ENCODE measurements around the gene KCTD19.

Gene KCTD19

DNA sequence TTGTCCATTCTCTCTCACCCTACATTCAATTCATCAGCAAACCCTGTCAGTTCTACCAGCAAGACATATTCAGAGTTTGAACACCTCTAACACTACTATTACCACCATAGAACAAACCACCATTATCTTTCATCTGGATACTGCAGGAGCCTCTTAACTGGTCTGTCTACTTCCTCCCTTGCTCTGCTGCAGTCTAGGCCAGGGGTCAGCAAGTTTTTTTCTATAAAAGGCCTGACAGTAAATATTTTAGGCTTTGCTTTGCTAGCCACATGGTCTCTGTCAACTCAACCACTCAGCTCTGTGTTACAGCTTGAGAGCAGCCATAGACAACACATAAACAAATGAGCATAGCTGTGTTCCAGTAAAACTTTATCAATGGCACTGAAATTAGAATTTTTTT, 13.8 kb downstream of the KCTD19 start:
- no peak for DNase-seq

DNA sequence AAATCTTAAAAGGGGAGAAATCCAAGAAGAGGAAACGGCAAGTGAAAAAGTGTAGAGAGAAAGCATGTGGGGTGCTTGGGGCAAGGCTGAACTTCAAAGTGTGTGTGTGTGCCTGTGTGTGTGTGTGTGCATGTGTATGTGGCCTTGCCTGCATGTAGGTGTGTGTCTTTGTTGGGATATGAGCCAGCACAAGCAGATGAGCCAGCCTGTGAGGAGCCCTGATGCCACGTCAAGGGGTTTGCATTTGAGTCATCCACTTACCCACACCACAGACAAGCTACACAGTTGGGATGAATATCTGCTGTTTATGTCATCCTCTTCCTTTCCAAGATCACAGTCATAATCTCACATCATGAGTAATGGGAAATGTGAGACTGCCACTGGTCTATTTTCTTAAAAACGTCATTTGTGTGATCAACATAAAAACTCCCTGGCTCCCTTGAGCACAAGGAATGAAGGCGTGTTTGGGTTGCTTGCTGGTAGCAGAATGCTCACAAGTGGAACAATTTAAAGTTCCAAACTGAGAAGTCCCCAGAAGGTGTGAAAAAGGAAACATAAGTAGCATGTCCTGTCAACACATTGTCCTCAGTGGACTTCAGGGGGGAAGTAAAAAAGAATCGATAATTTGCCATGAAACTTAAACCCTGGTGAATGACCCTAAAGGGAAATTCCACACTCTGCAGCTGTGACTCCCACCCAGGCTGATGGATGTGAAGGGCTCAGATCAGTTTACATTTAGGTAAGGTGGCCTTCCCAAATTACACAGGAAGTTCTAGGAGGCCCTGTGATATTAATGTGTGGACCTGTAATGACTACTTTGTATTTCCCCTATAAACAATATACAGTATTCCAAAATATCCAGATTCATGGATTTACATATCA, 14.7 kb downstream of the KCTD19 start:
- no peak for DNase-seq

DNA sequence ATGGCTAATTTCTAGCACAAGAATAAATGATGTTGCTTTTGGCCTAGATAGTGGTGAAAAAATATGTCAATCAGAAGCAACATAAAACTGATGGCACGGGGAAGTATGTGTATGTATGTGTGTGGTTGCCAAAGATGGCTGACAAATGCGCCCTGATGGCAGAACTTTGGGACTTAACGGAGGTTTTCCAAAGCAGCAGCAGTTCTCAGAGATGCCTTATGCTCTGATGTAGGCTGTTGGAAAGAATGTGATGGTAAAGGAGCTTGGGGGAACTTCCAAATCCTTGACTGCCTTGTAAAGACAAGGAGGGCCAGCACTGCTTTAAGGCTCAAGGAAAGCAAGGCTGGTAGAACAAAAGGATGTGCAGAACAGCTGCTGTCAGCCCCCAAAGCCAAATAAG, 16.0 kb downstream of the KCTD19 start:
- no peak for DNase-seq

DNA sequence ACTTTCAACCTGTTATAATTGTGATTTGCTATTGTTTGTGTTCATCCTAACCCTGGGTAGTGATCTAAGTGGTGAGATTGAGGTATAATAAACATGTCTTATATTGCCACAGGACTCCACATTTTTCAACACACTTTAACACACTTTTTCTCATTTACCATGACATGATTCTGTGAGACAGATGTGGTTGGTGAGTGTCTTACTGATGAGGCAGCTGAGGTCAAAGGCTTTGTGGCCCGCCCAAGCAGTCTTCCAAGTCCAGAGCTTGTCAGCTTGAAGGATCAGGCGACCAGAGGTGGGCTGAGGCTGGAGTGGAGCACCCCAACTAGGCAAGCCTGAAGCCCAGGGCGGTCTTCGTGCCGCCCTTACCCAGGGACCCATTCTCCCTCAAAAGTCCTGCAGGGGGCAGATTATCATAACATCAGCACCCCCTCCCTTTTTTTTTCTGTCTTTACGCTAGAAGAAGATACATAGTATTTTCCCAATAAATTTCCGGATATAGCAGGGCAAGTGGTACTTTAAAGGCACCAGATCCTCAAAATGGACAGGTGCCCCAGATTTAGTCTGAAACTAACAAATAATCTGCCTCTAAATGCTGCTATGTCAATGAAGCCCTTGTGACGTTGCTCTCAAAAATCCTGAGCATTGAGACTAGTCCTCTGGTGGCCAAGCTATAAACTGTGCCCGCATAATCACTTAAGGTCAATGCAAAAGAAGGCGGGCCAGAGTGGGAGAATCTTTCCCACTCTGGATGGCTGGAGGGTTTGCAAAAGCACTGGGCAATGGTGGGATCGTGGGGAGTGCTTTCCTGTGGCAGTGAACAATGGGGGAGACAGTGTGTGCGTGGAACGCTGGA, 21.1 kb downstream of the KCTD19 start:
- no peak for DNase-seq

DNA sequence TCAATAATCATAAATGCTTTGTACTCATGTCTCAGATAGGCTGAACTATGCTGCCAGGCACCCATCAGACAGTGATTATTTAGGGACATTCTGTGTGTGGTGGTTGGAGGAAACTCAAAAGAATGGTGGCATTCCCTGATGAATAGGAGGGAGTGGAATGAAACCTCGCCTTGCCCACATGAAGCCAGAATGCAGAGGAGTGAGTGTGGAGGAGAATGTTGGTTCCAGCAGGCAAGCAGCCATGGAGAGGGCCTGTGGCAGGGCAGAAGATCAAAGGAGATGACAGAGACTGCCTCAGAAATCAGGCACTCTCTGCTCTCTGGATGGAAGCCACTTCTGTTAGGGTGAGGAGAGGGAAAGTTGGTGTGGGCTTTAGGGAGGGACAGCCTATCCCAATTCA, 22.5 kb downstream of the KCTD19 start:
- DNase-seq = no peak

DNA sequence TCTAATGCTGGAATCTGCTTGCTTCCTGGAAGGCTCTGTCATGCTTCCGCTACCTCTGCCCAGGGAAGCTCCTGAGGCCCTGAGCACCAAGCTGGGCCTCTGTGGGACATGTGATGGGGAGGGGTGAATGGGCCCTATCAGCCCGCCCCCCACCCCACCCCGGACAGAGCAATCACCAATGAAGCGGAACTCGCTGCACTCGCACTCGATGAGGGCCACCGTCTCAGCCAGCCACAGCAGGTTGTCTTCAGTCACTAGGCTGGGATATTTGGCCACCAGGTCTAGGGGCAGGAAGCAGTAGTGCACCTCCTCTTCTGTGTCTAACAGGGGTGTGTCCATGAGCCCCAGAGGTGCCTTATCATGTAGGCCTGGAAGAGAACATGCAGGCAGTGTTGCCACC, 23.6 kb downstream of the KCTD19 start:
- DNase-seq = no peak

DNA sequence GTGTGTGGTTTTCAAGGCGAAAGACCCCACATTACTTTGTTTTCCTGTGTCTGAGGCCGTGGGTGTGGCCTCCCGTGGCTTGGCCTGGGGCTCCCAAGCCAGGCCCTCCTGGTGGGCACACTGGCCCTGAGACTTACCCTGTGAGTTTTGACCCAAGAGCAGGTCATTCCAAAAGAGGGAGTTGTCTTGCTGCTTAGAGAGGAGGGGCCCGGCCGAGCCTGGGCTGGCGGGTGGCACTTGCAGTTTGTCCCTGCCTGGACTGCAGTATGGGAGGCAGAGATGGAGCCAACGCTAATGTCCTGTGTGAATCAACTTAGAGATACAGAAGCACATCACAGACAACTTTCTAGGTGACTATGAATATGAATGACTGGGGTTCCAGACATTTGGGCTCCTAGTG, 24.5 kb downstream of the KCTD19 start:
- no peak for DNase-seq

DNA sequence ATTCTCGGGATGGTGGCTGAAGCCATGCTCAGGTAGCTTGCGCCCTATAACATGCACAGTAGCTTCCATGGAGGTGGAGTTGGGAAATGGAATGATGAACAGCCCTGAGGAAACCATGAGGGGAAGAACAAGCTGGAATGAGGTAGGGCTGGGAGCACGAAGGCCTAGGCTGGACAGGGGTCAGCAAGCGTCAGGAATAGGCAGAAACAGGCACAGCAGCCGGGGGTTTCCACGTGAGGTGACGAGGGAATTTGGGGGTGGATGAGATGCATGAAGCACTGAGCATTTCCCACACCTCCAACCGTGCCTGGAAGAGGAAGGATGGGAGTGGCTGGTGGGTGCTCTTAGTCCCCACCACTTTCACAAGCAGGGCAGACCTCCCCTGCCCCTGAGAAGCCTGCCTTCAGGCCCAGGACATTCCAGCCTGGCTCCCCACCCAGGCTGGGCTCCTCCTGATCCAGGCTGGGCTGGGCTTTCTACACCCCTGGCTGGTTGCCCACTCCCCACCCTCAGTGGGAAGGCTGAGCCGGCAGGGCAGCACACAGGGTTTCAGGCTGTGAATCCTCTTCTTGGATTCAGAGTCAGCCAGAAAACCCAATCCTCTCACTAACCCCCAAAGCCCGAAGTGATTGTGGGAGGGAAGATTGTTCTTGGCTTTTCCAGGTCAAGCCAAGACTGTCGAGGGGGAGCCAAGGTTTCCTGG, 25.3 kb downstream of the KCTD19 start:
- DNase-seq = no peak

DNA sequence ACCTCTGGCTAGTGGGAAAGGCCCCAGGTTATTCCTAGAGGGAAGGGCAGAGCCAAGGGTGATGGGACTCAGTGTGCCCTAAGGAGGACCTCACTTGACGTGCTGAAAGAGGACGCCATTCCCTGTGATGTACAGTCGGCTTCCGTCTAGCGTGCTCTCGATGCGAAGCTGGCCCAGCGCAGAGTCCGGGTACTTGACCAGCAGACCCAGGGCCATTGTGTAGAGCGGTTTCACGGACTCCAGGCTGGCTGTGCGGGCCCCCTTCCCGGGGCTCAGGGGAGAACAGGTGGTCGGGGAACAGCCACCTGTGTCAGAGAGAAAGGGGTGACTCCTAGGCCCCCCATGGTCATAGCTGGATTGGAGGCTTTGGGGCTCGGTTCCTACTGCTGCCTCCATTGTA, 27.3 kb downstream of the KCTD19 start:
- DNase-seq = no peak

DNA sequence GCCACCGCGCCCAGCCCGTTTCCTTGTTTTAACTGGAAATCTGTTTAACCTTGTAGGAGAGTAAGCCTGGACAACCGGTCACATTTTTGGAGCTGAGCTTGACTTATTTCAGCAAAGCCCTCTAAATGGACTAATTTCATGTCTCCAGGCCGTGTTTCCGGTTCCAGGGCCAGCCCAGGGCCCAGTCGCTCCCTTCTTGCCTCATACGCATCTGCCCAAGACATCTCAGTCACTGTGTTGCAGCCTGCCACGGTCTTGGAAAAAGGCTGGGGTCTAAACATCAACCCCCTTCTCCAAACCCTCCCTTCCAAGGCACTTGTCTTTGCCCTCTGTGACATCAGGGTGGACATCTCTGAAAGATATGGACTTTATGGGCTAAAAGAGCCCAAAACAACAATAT, 28.3 kb downstream of the KCTD19 start:
- DNase-seq = no peak

DNA sequence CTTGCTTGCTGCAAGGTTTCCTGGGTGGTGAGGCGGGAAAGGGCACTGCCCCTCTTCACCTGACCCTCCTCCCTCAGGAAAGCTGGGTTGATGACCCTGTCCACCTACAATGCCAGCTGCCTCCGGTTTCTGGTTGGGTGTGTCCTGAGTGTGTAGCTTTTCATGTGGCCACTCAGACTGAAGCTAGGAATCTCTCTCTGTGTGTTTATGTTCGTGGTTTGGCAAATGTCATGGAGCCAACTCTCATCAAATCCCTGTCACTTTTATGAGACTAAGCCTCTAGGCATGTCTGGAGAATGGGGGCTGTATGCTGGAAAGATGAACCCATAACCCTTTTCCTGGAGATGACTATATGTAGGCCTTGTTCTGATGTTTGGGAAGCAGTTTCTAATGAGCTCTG, 30.1 kb downstream of the KCTD19 start:
- no peak for DNase-seq

DNA sequence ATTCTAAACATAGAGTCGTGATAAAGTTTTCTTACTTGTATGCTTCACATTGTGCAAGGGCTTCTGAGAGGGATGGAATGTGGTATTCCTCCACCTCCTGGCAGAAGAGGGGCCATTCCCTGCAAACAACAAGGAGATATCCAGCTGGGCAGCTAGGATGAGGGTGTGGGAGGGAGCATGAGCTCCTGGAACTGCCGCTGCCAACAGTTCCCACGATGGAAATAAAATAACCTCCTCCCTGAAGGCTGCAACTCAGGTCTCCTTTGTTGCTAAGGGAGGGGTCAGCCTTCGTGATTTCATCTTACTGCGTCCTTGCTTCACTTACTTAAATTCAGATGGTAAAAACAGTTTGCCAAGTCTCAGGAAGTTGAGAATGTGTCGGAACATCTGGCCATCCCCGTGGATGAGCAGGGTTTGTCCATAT, 31.6 kb downstream of the KCTD19 start:
- DNase-seq = no peak

DNA sequence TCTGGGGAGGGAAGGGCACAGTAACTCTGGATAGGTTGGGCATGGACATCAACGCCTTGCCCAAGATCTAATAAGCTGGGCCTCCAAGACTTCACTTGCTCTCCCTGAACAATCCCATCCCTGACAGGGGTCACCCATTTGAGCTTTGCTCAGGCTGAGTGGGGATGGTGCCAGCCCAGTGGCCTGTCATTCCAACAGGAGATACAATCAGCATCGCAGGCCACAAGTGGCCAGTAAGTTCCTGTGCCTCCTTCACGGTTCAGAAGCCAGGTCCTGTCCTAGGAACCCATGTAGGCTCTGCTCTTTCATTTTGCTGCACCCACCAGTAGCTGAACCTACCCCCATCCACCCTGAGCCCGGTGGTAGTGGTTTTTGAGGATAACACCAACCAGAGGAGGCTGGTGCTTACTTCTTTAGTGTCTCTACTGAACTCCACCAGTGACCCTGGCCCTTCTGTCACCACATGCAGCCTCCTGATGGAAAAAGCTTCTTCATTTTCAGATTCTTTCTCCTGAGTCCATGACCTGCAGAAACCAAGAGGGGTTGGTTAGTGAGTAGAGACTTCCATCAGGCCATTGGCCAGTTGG, 32.3 kb downstream of the KCTD19 start:
- no peak for DNase-seq

DNA sequence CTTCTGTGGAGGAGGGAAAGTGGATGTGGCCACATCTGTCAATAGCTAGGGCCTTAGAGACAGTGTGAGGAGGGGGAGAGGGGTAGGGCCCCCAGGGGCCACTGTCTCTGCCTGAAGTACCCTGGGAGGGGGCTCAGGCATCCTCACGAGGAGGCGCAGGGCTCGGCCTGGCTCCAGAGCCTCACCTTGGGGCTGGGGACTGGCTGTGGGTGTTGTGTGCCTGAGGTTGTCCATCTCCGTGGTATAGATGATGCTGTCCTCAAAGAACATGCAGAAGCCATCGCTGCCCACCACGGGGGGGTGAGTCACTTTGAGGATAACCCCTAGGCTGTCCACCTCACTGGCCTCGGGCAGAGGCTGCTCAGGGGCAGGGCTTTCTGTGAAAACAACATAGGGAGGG, 35.1 kb downstream of the KCTD19 start:
- DNase-seq = no peak

DNA sequence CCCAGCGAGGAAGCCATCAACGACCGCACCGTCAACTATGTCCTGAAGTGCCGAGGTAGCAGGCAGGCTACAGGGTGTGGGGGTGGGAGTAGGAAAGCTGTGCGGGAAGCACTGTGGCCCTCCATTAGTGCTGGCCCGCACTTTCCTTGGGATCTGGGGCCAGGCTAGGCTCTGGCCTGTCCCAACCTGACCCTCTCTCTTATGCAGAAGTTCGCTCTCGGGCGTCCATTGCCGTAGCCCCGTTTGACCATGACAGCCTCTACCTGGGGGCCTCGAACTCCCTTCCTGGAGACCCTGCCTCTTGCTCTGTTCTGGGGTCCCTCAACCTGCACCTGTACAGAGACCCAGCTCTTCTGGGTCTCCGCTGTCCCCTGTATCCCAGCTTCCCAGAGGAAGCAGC, 38.6 kb downstream of the KCTD19 start:
- DNase-seq = no peak

DNA sequence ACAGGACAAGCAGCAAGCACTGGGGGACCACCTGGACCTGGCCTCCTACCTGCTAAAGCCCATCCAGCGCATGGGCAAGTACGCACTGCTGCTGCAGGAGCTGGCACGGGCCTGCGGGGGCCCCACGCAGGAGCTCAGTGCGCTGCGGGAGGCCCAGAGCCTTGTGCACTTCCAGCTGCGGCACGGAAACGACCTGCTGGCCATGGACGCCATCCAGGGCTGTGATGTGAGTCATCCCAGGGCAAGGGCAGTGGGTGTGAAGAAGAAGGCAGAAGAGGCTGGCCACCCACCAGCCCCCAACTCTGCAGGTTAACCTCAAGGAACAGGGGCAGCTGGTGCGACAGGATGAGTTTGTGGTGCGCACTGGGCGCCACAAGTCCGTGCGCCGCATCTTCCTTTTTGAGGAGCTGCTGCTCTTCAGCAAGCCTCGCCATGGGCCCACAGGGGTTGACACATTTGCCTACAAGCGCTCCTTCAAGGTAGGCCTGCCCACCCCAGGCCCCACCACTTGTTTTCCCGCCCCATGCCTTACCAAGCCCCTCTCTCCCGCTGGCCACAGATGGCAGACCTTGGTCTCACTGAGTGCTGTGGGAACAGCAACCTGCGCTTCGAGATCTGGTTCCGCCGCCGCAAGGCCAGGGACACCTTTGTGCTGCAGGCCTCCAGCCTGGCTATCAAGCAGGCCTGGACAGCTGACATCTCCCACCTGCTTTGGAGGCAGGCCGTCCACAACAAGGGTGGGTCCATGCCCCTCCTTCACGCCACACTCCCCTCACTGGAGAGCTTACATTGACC, 39.9 kb downstream of the KCTD19 start:
- DNase-seq = no peak

DNA sequence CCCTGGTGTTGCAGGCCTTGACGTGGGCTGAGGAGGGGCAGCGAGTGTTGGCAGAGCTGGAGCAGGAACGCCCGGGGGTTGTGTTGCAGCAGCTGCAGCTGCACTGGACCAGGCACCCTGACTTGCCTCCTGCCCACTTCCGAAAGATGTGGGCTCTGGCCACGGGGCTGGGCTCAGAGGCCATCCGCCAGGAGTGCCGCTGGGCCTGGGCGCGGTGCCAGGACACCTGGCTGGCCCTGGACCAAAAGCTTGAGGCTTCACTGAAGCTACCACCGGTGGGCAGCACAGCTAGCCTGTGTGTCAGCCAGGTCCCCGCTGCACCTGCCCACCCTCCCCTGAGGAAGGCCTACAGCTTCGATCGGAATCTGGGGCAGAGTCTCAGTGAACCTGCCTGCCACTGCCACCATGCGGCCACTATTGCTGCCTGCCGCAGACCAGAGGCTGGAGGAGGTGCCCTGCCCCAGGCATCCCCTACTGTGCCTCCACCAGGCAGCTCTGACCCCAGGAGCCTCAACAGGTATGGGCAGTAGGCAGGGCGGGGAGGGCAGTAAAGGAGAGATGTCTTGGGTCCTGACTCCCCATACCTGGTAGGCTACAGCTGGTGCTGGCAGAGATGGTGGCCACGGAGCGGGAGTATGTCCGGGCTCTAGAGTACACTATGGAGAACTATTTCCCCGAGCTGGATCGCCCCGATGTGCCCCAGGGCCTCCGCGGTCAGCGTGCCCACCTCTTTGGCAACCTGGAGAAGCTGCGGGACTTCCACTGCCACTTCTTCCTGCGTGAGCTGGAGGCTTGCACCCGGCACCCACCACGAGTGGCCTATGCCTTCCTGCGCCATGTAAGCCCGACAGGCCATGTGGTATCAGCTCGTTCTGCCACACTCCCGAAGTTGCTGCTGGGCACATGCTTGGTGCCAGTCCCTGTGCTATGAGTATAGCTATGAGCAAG, 41.6 kb downstream of the KCTD19 start:
- peak; percentile 98 for DNase-seq

DNA sequence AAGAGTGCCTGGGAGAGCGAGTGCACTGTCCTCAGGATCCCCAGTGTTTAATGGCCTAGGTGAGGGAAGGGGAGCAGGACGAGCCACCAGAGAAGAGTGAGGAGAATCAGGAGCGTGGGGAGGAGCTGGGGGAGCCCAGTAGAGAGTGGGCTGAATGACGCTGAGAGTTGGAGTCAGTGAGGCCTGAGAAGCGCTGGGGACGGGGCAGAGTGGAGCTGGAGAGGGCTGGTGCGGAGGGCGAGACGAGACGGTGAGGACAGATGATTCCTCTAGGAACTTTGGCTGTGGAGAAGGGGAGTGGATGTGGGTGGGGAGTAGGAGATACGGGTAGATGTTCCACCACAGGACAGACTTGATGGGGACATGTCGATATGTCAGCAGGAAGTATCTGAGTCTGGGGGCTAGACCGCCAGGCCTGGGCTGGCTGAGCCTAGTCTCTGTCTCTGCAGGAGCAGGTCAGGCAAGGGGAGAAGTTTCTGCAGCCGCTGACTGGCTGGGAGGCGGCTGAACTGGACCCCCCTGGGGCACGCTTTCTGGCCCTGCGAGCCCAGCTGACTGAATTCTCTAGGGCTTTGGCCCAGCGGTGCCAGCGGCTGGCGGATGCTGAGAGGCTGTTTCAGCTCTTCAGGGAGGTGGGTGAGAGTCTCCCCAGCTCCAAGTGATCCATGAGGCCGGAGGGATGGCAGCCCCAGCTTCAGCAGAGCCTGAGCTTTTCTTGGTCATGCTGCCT, 42.5 kb downstream of the KCTD19 start:
- DNase-seq = peak; percentile 69

DNA sequence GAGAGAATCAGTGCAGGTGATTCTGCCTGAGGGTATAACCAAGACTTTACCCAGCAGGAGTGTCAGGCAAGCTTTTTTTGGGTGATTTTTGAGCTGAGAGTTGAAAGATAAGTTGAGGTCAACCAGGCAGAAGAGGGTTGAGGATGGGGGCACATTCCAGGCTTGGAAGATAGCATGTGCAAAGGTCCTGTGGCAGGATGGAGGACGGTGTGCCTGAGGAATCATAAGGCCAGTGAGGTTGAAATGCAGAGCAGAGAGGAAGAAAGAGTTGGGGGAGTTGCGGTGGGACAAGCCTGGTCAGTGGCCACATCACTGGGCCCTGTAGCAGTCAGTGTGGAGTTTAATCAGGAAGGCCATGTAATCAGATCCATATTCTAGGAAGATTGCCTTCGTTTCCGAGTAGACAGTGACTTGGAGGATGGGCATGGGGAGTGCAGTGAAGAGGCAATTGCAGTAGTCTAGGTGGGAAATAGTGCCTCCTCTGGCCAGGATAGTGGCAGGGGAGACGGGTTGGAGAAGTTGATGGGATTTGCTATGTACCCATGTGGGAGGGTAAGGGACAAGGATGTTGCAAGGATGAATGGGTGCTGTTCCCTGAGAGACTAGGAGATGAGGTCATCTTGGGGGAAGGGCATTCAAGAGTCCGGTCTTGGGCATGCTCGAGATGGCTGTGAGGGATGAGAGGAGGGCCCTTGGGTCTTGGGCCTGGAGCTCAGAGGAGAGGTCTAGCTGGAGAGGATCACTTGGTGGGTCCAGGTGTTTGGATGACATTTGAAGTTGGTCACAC, 43.3 kb downstream of the KCTD19 start:
- no peak for DNase-seq

DNA sequence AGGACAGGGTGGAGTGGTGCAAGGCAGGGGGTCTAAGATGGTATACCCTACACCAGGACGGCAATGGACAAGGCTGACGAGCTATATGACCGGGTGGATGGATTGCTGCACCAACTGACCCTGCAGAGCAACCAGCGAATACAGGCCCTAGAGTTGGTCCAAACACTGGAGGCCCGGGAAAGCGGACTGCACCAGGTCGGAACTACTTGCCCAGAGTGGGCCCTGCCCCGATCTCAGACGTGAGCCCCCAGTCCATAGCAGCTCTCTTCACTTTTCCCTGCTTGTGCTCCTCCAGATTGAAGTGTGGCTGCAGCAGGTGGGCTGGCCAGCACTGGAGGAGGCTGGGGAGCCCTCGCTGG, 44.1 kb downstream of the KCTD19 start:
- no peak for DNase-seq

Data from RPMI8226 (cell line).